ENCODE measurements around the gene TSPAN2.
"Not testable (repeated sequence)": the region's sequence is repeated elsewhere in the genome, so short reads cannot be mapped to it uniquely, and the experiment has no call there.

DNA sequence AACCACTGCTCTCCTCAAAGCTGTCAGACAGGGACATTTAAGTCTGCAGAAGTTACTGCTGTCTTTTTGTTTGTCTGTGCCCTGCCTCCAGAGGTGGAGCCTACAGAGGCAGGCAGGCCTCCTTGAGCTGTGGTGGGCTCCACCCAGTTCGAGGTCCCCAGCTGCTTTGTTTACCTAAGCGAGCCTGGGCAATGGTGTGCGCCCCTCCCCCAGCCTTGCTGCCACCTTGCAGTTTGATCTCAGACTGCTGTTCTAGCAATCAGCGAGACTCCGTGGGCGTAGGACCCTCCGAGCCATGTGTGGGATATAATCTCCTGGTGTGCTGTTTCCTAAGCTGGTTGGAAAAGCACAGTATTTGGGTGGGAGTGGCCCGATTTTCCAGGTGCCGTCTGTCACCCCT, 69.8 kb downstream of the TSPAN2 start:
- TF ChIP-seq EP300 (IDR thresholded peaks at IDR 0.05; ENCODE audit: borderline replicate concordance in 1 of 2, low read depth in 1 of 2, low read length in 1 of 2); YY1 (IDR thresholded peaks at IDR 0.05; ENCODE audit: low read depth); EZH2phosphoT487 (IDR thresholded peaks at IDR 0.05; ENCODE audit: borderline replicate concordance, low read depth); POLR2AphosphoS5 (IDR thresholded peaks at IDR 0.05; ENCODE audit: low read depth, low read length); RAD21 (IDR thresholded peaks at IDR 0.05; ENCODE audit: low read length); TAF1 (IDR thresholded peaks at IDR 0.05; ENCODE audit: borderline replicate concordance, low read depth, low read length): not testable (repeated sequence)
